Measurements from ENCODE around the gene SLC9A7.

DNA sequence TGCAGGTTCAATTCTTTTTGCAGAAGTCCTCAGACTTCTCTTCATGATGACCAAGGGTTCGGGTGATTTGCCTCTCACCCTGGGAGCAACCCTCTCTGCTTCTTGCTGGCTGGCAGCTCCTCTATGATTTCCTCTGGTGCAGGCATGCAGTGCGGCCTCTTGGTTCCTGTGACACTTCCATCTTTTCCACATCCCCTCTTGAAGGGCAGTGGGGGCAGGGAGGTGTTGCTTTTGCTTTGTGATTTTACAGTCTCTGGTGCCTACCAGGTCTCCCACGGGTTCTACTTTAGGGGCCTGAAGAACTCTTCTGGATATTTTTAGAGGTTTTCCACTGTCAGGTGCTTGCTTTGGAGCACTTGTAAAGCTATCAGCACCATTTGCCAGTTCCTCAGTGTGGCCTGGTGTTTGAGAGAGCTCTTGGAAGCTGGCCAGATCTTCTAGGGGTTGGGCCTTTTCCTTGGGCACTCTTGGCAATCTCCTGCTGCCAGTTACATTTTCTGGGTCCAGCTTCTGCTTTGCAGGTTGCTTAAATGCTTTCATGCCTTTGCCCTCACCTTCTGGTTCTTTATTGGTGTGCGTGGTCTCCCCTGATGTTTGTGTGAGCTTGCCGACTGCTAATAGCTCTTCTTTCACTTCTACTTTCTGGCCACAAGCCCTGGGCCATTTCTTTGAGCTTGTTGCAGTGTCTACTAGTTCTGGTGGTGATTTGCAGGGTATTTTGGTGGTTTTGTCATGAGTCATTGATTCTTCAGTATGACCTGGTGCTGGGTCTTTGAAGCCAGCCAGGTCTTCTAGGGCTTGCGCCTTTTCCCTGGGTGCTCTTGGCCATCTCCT is 196.9 kb downstream of the SLC9A7 start:
- TF ChIP-seq, protein P1, sequence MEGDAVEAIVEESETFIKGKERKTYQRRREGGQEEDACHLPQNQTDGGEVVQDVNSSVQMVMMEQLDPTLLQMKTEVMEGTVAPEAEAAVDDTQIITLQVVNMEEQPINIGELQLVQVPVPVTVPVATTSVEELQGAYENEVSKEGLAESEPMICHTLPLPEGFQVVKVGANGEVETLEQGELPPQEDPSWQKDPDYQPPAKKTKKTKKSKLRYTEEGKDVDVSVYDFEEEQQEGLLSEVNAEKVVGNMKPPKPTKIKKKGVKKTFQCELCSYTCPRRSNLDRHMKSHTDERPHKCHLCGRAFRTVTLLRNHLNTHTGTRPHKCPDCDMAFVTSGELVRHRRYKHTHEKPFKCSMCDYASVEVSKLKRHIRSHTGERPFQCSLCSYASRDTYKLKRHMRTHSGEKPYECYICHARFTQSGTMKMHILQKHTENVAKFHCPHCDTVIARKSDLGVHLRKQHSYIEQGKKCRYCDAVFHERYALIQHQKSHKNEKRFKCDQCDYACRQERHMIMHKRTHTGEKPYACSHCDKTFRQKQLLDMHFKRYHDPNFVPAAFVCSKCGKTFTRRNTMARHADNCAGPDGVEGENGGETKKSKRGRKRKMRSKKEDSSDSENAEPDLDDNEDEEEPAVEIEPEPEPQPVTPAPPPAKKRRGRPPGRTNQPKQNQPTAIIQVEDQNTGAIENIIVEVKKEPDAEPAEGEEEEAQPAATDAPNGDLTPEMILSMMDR (IDR thresholded peaks at IDR 0.05) = no peak
- TF ChIP-seq POLR2A (IDR thresholded peaks at IDR 0.05) = no peak

Measured in adrenal gland (tissue), 5 donors.